Measurements from ENCODE around the gene CFL1. TPM values are rescaled to one million over a fixed set of nuclear protein-coding genes. Genes with fewer than 3 reads are reported as not detected.
A peak's percentile ranks its signal among the peaks of the same experiment; 100 is the strongest.

The CFL1 gene
- total RNA-seq, 2 donors from 2014 or later = 365 to 493 TPM

- Histone ChIP-seq H3K4me3 (peak overlapping the region; percentile 60 to 61), H3K4me1 (peaks cover 0 to 35% of the 10 kb centered on the region in 2 donors), H3K27me3 (no peaks in the 10 kb centered on the region), H3K36me3 (peaks cover 7% of the 10 kb centered on the region), H3K27ac (peak overlapping the region; percentile 89 to 97), H3K9me3 (no peaks in the 10 kb centered on the region)
- peak; percentile 95 for DNase-seq (ENCODE audit: low spot score)
- TF ChIP-seq, protein P1, sequence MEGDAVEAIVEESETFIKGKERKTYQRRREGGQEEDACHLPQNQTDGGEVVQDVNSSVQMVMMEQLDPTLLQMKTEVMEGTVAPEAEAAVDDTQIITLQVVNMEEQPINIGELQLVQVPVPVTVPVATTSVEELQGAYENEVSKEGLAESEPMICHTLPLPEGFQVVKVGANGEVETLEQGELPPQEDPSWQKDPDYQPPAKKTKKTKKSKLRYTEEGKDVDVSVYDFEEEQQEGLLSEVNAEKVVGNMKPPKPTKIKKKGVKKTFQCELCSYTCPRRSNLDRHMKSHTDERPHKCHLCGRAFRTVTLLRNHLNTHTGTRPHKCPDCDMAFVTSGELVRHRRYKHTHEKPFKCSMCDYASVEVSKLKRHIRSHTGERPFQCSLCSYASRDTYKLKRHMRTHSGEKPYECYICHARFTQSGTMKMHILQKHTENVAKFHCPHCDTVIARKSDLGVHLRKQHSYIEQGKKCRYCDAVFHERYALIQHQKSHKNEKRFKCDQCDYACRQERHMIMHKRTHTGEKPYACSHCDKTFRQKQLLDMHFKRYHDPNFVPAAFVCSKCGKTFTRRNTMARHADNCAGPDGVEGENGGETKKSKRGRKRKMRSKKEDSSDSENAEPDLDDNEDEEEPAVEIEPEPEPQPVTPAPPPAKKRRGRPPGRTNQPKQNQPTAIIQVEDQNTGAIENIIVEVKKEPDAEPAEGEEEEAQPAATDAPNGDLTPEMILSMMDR (IDR thresholded peaks at IDR 0.05) = no peak
Observed at GRCh38 chr11:65873318-65874156, 15.6 kb upstream of the CFL1 start.

- Histone ChIP-seq H3K4me1 (peaks cover 0 to 35% of the 10 kb centered on the region in 2 donors), H3K27me3 (no peaks in the 10 kb centered on the region), H3K36me3 (peaks cover 14% of the 10 kb centered on the region), H3K4me3 (peak within 1 kb of the TSS; percentile 60 to 61), H3K9me3 (no peaks in the 10 kb centered on the region), H3K27ac (peak within 1 kb of the TSS; percentile 89 to 97)
- TF ChIP-seq, protein P1 (IDR thresholded peaks at IDR 0.05) = no peak
- DNase-seq (ENCODE audit: low spot score) = no peak
Observed at GRCh38 chr11:65872586-65873317, 14.8 kb upstream of the CFL1 start, which contains the start of gene EFEMP2. TSS of gene EFEMP2 (minus strand) at chr11:65872800. CDS start at chr11:65872354, 446 bp downstream.

GRCh38 chr11:65871811-65872548 is 14.0 kb upstream of the CFL1 start:
- no peak for DNase-seq (ENCODE audit: low spot score)
- no peaks in the 10 kb centered on the region for H3K27me3 ChIP-seq
- TF ChIP-seq, protein P1 (IDR thresholded peaks at IDR 0.05) = no peak
- H3K9me3 ChIP-seq = no peaks in the 10 kb centered on the region
- peak overlapping the region; percentile 89 to 97 for H3K27ac ChIP-seq
- peaks cover 22% of the 10 kb centered on the region for H3K36me3 ChIP-seq
- H3K4me3 ChIP-seq = peak overlapping the region; percentile 60 to 61
- H3K4me1 ChIP-seq = peaks cover 0 to 35% of the 10 kb centered on the region in 2 donors

DNA sequence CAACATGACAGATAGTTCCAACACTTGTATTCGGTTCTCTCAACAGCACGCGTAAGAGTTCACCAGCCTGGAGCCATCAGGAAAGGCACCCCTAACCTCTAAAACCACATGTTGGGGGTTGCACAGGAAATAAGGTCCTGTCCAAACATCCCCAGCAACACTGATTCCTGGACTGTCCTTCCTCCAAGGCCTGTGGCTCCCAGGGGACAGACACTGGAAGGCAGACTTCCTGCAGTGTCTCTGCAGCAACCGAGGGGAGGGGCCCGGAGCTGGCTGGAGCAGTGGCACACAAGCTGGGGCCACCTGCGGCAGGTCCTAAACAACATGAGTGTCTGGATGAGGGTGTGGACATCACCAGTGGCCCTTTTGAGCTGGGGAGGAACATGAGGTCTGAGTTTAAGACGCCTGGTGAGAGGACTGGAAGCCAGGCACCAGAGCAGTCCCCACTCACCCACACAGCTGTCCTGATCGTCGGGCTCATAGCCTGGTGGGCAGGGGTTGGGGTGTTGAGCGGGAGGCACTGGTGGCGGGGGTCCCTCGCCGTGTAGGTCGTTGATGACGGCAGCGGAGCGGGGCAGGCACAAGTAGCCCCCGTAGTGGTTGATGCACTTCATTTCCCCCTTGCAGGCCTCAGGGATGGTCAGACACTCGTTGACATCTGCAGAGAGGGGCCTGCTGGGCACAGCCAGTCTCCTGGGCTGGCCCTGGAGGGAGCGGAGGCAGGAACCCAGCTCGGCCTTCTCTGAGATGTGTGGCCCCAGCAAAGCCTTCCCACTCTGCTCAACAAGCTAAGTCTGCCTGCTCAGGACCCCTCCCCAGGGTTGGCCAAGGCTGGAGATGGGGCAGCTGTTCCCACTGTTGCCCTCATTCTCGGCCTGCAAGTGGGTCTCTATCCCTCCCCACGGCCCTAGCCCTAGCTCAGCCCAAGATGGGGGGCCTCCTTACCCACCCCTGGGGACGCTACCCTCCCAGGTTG is 13.0 kb upstream of the CFL1 start:
- Histone ChIP-seq H3K27ac (peak overlapping the region; percentile 89 to 97), H3K9me3 (no peaks in the 10 kb centered on the region), H3K4me3 (peak overlapping the region in 1 of 2 donors; percentile 60), H3K27me3 (no peaks in the 10 kb centered on the region), H3K4me1 (peaks cover 0 to 35% of the 10 kb centered on the region in 2 donors), H3K36me3 (peaks cover 32% of the 10 kb centered on the region)
- TF ChIP-seq, protein P1 (IDR thresholded peaks at IDR 0.05) = no peak
- DNase-seq (ENCODE audit: low spot score) = no peak

- TF ChIP-seq, protein P1 (IDR thresholded peaks at IDR 0.05) = no peak
- H3K27me3 ChIP-seq = no peaks in the 10 kb centered on the region
- H3K9me3 ChIP-seq = no peaks in the 10 kb centered on the region
- H3K4me1 ChIP-seq = peaks cover 0 to 35% of the 10 kb centered on the region in 2 donors
- no peak overlapping the region for H3K27ac ChIP-seq
- H3K36me3 ChIP-seq = peaks cover 39% of the 10 kb centered on the region
- no peak overlapping the region for H3K4me3 ChIP-seq
- no peak for DNase-seq (ENCODE audit: low spot score)
Observed at GRCh38 chr11:65870307-65870658, 12.3 kb upstream of the CFL1 start.
